ENCODE measurements around the gene LRRFIP1. TPM values are rescaled to one million over a fixed set of nuclear protein-coding genes. Genes with fewer than 3 reads are reported as not detected.

The LRRFIP1 gene
- polyA plus RNA-seq, 1 of the 3 experiments (the other 2 are of a cell fraction) = 47.3 TPM

- Histone ChIP-seq H4K20me1 (ENCODE audit: insufficient read depth) (no peaks in the 10 kb centered on the region), H3K27ac (ENCODE audit: low read depth in 2 of 2, low read length in 1 of 2) (no peak overlapping the region), H3K9me2 (no peaks in the 10 kb centered on the region), H2AFZ (ENCODE audit: low read depth) (no peak overlapping the region), H3K27me3 (ENCODE audit: insufficient read depth) (no peaks in the 10 kb centered on the region), H3K4me2 (no peak overlapping the region), H3K79me2 (ENCODE audit: insufficient read depth) (peaks cover 37% of the 10 kb centered on the region; the same call in 1 of the 2 replicates), H3K9ac (no peak overlapping the region), H3K4me3 (ENCODE audit: low read depth in 2 of 2, low read length in 1 of 2) (no peak overlapping the region), H3K9me3 (no peaks in the 10 kb centered on the region), H3K36me3 (replicated peaks in 1 of 2; ENCODE audit: control insufficient read depth in 1 of 2, insufficient read depth in 2 of 2, low read length in 1 of 2) (peaks cover 5 to 19% of the 10 kb centered on the region in 2 experiments), H3K4me1 (ENCODE audit: control insufficient read depth in 1 of 2, insufficient read depth in 2 of 2, low read depth in 1 of 2, low read length in 1 of 2) (peaks cover 6 to 9% of the 10 kb centered on the region in 2 experiments; a peak in 2 of 4 replicates), H3F3A (replicated peaks; ENCODE audit: insufficient read depth) (peaks cover 15% of the 10 kb centered on the region)
- no peak for DNase-seq
- WGBS (ENCODE audit: low lambda C conversion rate) = 93% methylated on average over 16 of the region's 18 CpGs
- ChIA-PET POLR2A (no interaction called here), CTCF (interaction anchor here (0.6 to 10.7 kb wide), 6 partner anchors 10 to 170 kb away, joined by 3 to 150 read pairs (median 4); no protein-coding TSS in a partner anchor)
- TF ChIP-seq NRF1 (IDR thresholded peaks at IDR 0.05; ENCODE audit: low read depth, low read length) (no peak), EZH2phosphoT487 (IDR thresholded peaks at IDR 0.05; ENCODE audit: borderline replicate concordance, low read depth) (no peak), MXI1 (IDR thresholded peaks at IDR 0.05; ENCODE audit: low read depth, low read length) (no peak), RXRA (IDR thresholded peaks at IDR 0.05; ENCODE audit: borderline replicate concordance, low read depth) (no peak), YY1 (IDR thresholded peaks at IDR 0.05; ENCODE audit: low read depth) (no peak), FOXJ3 (CRISPR knock-in tag; IDR thresholded peaks at IDR 0.05) (no peak), SMC3 (IDR thresholded peaks at IDR 0.05; ENCODE audit: low read depth, low read length) (no peak), TCF12 (IDR thresholded peaks at IDR 0.05) (no peak), TAF1 (IDR thresholded peaks at IDR 0.05; ENCODE audit: borderline replicate concordance, low read depth, low read length) (no peak), SIN3A (IDR thresholded peaks at IDR 0.05; ENCODE audit: borderline replicate concordance, low read depth, low read length) (no peak), NFIC (IDR thresholded peaks at IDR 0.05; ENCODE audit: borderline replicate concordance) (no peak), GATA2 (CRISPR knock-in tag; IDR thresholded peaks at IDR 0.05) (no peak), FOXM1 (IDR thresholded peaks at IDR 0.05; ENCODE audit: low read depth) (no peak), FOSL2 (IDR thresholded peaks at IDR 0.05; ENCODE audit: borderline replicate concordance, low read depth) (no peak), REST (IDR thresholded peaks at IDR 0.05; ENCODE audit: low read depth, low read length) (no peak)
- TF ChIP-seq, protein P1, sequence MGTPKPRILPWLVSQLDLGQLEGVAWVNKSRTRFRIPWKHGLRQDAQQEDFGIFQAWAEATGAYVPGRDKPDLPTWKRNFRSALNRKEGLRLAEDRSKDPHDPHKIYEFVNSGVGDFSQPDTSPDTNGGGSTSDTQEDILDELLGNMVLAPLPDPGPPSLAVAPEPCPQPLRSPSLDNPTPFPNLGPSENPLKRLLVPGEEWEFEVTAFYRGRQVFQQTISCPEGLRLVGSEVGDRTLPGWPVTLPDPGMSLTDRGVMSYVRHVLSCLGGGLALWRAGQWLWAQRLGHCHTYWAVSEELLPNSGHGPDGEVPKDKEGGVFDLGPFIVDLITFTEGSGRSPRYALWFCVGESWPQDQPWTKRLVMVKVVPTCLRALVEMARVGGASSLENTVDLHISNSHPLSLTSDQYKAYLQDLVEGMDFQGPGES (IDR thresholded peaks at IDR 0.05; ENCODE audit: low read depth, low read length) = no peak
These were observed 55.7 kb downstream of the LRRFIP1 start for GRCh38 chr2:237682856-237683670.

Data from SK-N-SH (cell line).